HG03139 (cell line): ENCODE results near the gene CEACAM6.

Source experiments
- ATAC-seq: cut with Tn5 transposase; IDR thresholded peaks from one replicate; pipeline ENCODE4 v1.9.1; 2021; ENCODE audit not compliant: unreplicated experiment

CEACAM6 gene

GRCh38 chr19:41795031-41795461 lies 39.7 kb downstream of the CEACAM6 start:
- ATAC-seq, result no peak

GRCh38 chr19:41796362-41796761 lies 41.0 kb downstream of the CEACAM6 start, which contains the start of gene CEACAM3:
Gene CEACAM3 (plus strand): TSS chr19:41796587. CDS start chr19:41796678, 91 bp downstream.
- no peak for ATAC-seq

- ATAC-seq, result no peak
These were observed 41.6 kb downstream of the CEACAM6 start for GRCh38 chr19:41796901-41797300.

GRCh38 chr19:41799444-41800000 lies 44.2 kb downstream of the CEACAM6 start:
- no peak for ATAC-seq

GRCh38 chr19:41801031-41801430 lies 45.7 kb downstream of the CEACAM6 start:
- ATAC-seq, result no peak

GRCh38 chr19:41801792-41802211 lies 46.5 kb downstream of the CEACAM6 start:
- no peak for ATAC-seq

GRCh38 chr19:41802770-41803169 lies 47.4 kb downstream of the CEACAM6 start:
- no peak for ATAC-seq

- ATAC-seq, result no peak
These were observed 49.0 kb downstream of the CEACAM6 start for GRCh38 chr19:41804336-41804735.

GRCh38 chr19:41807176-41807575 lies 51.8 kb downstream of the CEACAM6 start:
- ATAC-seq, result no peak

GRCh38 chr19:41808663-41809566 lies 53.6 kb downstream of the CEACAM6 start:
- ATAC-seq, result no peak

- ATAC-seq, result no peak
These were observed 55.0 kb downstream of the CEACAM6 start for GRCh38 chr19:41810301-41810700.

- no peak for ATAC-seq
These were observed 55.7 kb downstream of the CEACAM6 start for GRCh38 chr19:41811036-41811435.

- ATAC-seq, result no peak
These were observed 56.7 kb downstream of the CEACAM6 start for GRCh38 chr19:41811981-41812380.

GRCh38 chr19:41813911-41814310 lies 58.6 kb downstream of the CEACAM6 start:
- ATAC-seq, result no peak

GRCh38 chr19:41815301-41815700 lies 60.0 kb downstream of the CEACAM6 start:
- ATAC-seq, result no peak

GRCh38 chr19:41816761-41817160 lies 61.4 kb downstream of the CEACAM6 start:
- ATAC-seq, result no peak

- ATAC-seq, result no peak
These were observed 65.8 kb downstream of the CEACAM6 start for GRCh38 chr19:41821003-41821735.
